Neural cell (in vitro differentiated cells): ENCODE measurements around the gene AKIRIN2. TPM values are rescaled to one million over a fixed set of nuclear protein-coding genes. Genes with fewer than 3 reads are reported as not detected.

Source experiments
- H2AFZ ChIP-seq: fragments of 200-600, 300-800 bp; sonication (generic), shearing (Covaris generic); 2 replicates; pipeline ENCODE4 v1.6.0; 2014; ENCODE audit warnings: low read depth, mild to moderate bottlenecking, antibody characterized with exemption, low read length, moderate library complexity
- H3F3A ChIP-seq: fragments of 200-600 bp; shearing (Covaris generic); 2 replicates; pipeline ENCODE4 v1.6.1; 2016; ENCODE audit warnings: mild to moderate bottlenecking, moderate library complexity, mixed read lengths, antibody characterized with exemption, low read length; ENCODE audit not compliant: insufficient read depth, poor library complexity, severe bottlenecking
- H3K27ac ChIP-seq: fragments of 200-600, 300-800 bp; sonication (generic), shearing (Covaris generic); 2 replicates; pipeline ENCODE4 v1.5.1; 2014; ENCODE audit warnings: mild to moderate bottlenecking, low read length, moderate library complexity
- H3K27me3 ChIP-seq: fragments of 300-800, 200-600 bp; sonication (generic), shearing (Covaris generic); 2 replicates; pipeline ENCODE4 v1.6.0; 2014; ENCODE audit warnings: mild to moderate bottlenecking, low read depth, low read length, moderate library complexity; ENCODE audit not compliant: insufficient read depth
- H3K36me3 ChIP-seq: fragments of 300-800, 200-600 bp; sonication (generic), shearing (Covaris generic); 2 replicates; pipeline ENCODE4 v1.5.1; 2014; ENCODE audit warnings: mild to moderate bottlenecking, antibody characterized with exemption, low read length, moderate library complexity; ENCODE audit not compliant: insufficient read depth
- H3K4me2 ChIP-seq: fragments of 300-800, 200-600 bp; sonication (generic), shearing (Covaris generic); 2 replicates; pipeline ENCODE4 v1.6.0; 2014; ENCODE audit warnings: mild to moderate bottlenecking, low read length
- H3K4me3 ChIP-seq: fragments of 300-800, 200-600 bp; sonication (generic), shearing (Covaris generic); 2 replicates; pipeline ENCODE4 v1.5.1; 2014; ENCODE audit warnings: mild to moderate bottlenecking, low read length, moderate library complexity
- H3K79me2 ChIP-seq: fragments of 200-600 bp; shearing (Covaris generic); replicated peaks from 2 replicates; pipeline ENCODE4 v1.6.0; 2014; ENCODE audit warnings: mild to moderate bottlenecking, low read length, moderate library complexity; ENCODE audit not compliant: insufficient read depth
- H3K9ac ChIP-seq: fragments of 300-800, 200-600 bp; sonication (generic), shearing (Covaris generic); 2 replicates; pipeline ENCODE4 v1.6.1; 2016; ENCODE audit warnings: mild to moderate bottlenecking, low read length, mixed read lengths
- H3K9me2 ChIP-seq: fragments of 200-600 bp; shearing (Covaris generic); 2 replicates; pipeline ENCODE4 v1.6.1; 2016; ENCODE audit warnings: mild to moderate bottlenecking, low read length, mixed read lengths; ENCODE audit not compliant: insufficient read depth
- H3K9me3 ChIP-seq: fragments of 200-600, 300-800 bp; sonication (generic), shearing (Covaris generic); 2 replicates; pipeline ENCODE4 v1.6.1; 2016; ENCODE audit warnings: mild to moderate bottlenecking, mixed run types, low read length, moderate library complexity, mixed read lengths
- H4K20me1 ChIP-seq: fragments of 200-600 bp; shearing (Covaris generic); 2 replicates; pipeline ENCODE4 v1.6.1; 2016; ENCODE audit warnings: mild to moderate bottlenecking, mixed run types; ENCODE audit not compliant: insufficient read depth
- EP300 ChIP-seq: fragments of 450-650 bp; conservative IDR thresholded peaks from 2 replicates; pipeline ENCODE4 v1.6.1; 2014; ENCODE audit warnings: antibody characterized with exemption, mild to moderate bottlenecking, moderate library complexity; ENCODE audit not compliant: poor library complexity, severe bottlenecking
- EZH2 ChIP-seq: fragments of 200-600, 300-800 bp; shearing (Covaris generic), sonication (generic); IDR thresholded peaks from 2 replicates; pipeline ENCODE4 v1.6.1; 2014; ENCODE audit warnings: antibody characterized with exemption, low read length, borderline replicate concordance, mild to moderate bottlenecking; ENCODE audit not compliant: insufficient read depth, poor library complexity, severe bottlenecking
- MXI1 ChIP-seq: fragments of 450-650 bp; conservative IDR thresholded peaks from 2 replicates; pipeline ENCODE4 v1.6.1; 2014; ENCODE audit warnings: antibody characterized with exemption, mild to moderate bottlenecking; ENCODE audit not compliant: poor library complexity, severe bottlenecking
- POLR2AphosphoS5 ChIP-seq: IDR thresholded peaks from 2 replicates; pipeline ENCODE4 v1.6.1; 2012
- RAD21 ChIP-seq: fragments of 450-650 bp; conservative IDR thresholded peaks from 2 replicates; pipeline ENCODE4 v1.6.1; 2014; ENCODE audit warnings: antibody characterized with exemption, mild to moderate bottlenecking, moderate library complexity
- SMC3 ChIP-seq: fragments of 450-650 bp; conservative IDR thresholded peaks from 2 replicates; pipeline ENCODE4 v1.6.1; 2014; ENCODE audit warnings: antibody characterized with exemption, mild to moderate bottlenecking, moderate library complexity; ENCODE audit not compliant: poor library complexity
- TAF1 ChIP-seq: IDR thresholded peaks from 2 replicates; pipeline ENCODE4 v1.6.1; 2012; ENCODE audit warnings: low read depth
- polyA plus RNA-seq: library from polyadenylated mRNA; depleted of rRNA; stranded (reverse); fragments of >200 nt; gene quantifications from 2 replicates; pipeline ENCODE4 v1.2.3, GENCODE V29; 2014
- TF ChIP-seq, protein P1 (sequence below): fragments of 450-650 bp; IDR thresholded peaks from 2 replicates; pipeline ENCODE4 v1.5.1; 2014; ENCODE audit warnings: antibody characterized with exemption, mild to moderate bottlenecking, moderate library complexity; ENCODE audit not compliant: poor library complexity, severe bottlenecking
- TF ChIP-seq, protein P2 (sequence below): IDR thresholded peaks from 2 replicates; pipeline ENCODE4 v1.6.1; 2012; ENCODE audit warnings: borderline replicate concordance

Gene AKIRIN2
- polyA plus RNA-seq, 1 donor from 2014 or later, result 82.8 TPM

DNA sequence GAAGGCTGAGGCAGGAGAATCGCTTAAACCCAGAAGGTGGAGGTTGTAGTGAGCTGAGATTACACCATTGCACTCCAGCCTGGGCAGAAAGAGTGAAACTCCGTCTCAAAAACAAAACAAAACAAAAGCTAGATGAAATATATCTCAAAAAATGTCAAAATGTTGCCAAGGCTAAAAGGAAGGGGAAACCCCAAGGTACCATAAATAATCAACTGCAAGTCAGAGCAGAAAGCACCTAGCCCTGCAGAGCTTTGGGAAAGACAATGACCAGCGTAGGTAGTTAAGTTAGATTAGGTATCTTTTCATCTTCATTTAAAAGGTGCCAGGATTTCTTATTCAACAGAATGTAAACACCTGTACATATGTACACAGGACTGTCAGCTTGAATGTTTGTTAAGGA, 33.0 kb downstream of the AKIRIN2 start:
- Histone ChIP-seq H4K20me1 (no peaks in the 10 kb centered on the region), H3K9me3 (no peaks in the 10 kb centered on the region), H3K9me2 (no peaks in the 10 kb centered on the region), H3K4me2 (no peak overlapping the region), H2AFZ (no peak overlapping the region), H3K27me3 (no peaks in the 10 kb centered on the region), H3K27ac (no peak overlapping the region), H3K4me3 (no peak overlapping the region), H3K79me2 (no peaks in the 10 kb centered on the region), H3K36me3 (no peaks in the 10 kb centered on the region), H3F3A (no peaks in the 10 kb centered on the region), H3K9ac (no peak overlapping the region)
- TF ChIP-seq, protein P1, sequence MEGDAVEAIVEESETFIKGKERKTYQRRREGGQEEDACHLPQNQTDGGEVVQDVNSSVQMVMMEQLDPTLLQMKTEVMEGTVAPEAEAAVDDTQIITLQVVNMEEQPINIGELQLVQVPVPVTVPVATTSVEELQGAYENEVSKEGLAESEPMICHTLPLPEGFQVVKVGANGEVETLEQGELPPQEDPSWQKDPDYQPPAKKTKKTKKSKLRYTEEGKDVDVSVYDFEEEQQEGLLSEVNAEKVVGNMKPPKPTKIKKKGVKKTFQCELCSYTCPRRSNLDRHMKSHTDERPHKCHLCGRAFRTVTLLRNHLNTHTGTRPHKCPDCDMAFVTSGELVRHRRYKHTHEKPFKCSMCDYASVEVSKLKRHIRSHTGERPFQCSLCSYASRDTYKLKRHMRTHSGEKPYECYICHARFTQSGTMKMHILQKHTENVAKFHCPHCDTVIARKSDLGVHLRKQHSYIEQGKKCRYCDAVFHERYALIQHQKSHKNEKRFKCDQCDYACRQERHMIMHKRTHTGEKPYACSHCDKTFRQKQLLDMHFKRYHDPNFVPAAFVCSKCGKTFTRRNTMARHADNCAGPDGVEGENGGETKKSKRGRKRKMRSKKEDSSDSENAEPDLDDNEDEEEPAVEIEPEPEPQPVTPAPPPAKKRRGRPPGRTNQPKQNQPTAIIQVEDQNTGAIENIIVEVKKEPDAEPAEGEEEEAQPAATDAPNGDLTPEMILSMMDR, result no peak
- TF ChIP-seq TAF1 (no peak), EP300 (no peak), RAD21 (no peak), MXI1 (no peak), SMC3 (no peak), EZH2 (no peak), POLR2AphosphoS5 (no peak)
- TF ChIP-seq, protein P2, sequence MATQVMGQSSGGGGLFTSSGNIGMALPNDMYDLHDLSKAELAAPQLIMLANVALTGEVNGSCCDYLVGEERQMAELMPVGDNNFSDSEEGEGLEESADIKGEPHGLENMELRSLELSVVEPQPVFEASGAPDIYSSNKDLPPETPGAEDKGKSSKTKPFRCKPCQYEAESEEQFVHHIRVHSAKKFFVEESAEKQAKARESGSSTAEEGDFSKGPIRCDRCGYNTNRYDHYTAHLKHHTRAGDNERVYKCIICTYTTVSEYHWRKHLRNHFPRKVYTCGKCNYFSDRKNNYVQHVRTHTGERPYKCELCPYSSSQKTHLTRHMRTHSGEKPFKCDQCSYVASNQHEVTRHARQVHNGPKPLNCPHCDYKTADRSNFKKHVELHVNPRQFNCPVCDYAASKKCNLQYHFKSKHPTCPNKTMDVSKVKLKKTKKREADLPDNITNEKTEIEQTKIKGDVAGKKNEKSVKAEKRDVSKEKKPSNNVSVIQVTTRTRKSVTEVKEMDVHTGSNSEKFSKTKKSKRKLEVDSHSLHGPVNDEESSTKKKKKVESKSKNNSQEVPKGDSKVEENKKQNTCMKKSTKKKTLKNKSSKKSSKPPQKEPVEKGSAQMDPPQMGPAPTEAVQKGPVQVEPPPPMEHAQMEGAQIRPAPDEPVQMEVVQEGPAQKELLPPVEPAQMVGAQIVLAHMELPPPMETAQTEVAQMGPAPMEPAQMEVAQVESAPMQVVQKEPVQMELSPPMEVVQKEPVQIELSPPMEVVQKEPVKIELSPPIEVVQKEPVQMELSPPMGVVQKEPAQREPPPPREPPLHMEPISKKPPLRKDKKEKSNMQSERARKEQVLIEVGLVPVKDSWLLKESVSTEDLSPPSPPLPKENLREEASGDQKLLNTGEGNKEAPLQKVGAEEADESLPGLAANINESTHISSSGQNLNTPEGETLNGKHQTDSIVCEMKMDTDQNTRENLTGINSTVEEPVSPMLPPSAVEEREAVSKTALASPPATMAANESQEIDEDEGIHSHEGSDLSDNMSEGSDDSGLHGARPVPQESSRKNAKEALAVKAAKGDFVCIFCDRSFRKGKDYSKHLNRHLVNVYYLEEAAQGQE, result no peak

DNA sequence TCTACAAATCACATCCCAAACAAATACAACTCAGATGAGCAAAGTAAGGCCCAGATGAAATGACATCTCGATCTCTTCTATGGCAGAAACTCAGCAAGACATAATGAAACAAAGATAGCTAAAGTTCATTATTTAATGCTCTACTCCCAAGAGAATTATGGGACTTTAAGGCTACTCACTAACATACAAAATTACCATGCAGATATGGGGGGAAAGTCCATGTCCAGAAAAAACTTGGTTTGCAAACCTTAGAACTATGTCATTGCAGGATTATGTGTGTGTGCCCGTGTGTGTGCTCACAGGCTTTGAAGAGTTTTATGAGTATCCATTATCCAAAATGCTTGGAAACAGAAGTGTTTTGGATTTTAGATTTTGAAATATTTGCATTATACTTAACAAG, 34.0 kb downstream of the AKIRIN2 start:
- Histone ChIP-seq H3K36me3 (no peaks in the 10 kb centered on the region), H3K9ac (no peak overlapping the region)

More for the DNA sequence above, 34.0 kb downstream of the AKIRIN2 start:
- Histone ChIP-seq H4K20me1 (no peaks in the 10 kb centered on the region), H3K27me3 (no peaks in the 10 kb centered on the region), H3F3A (no peaks in the 10 kb centered on the region), H3K27ac (no peak overlapping the region), H2AFZ (no peak overlapping the region), H3K4me3 (no peak overlapping the region), H3K4me2 (no peak overlapping the region), H3K9me3 (no peaks in the 10 kb centered on the region), H3K79me2 (no peaks in the 10 kb centered on the region), H3K9me2 (no peaks in the 10 kb centered on the region)
- TF ChIP-seq POLR2AphosphoS5 (no peak), EP300 (no peak), SMC3 (no peak), TAF1 (no peak), MXI1 (no peak), EZH2 (no peak), RAD21 (no peak)
- TF ChIP-seq, protein P2, result no peak
- TF ChIP-seq, protein P1, result no peak
